Activated naive CD4-positive, alpha-beta T cell treated with anti-CD3 and anti-CD28 coated beads, Interleukin-2, amount 10 ng/mL, durations not matched to agents 7 days and 5 days (primary cell): ENCODE results near the gene EIF3D.

Source experiments
- CTCF ChIA-PET: fragments of 350-600 bp; sonication (Branson Sonifier 250); formaldehyde crosslinking; loops from one replicate; lab custom pipeline; 2021; ENCODE audit warnings: antibody characterized with exemption; lab: Charles Lee
- DNase-seq: peaks from one replicate; pipeline ENCODE4 v3.0.0-alpha.2; 2020
- H3K27ac Mint-ChIP-seq: one replicate; pipeline ENCODE4 v1.8.0; 2021; ENCODE audit warnings: mild to moderate bottlenecking, moderate library complexity, mixed read lengths
- H3K27me3 Mint-ChIP-seq: one replicate; pipeline ENCODE4 v1.8.0; 2021; ENCODE audit warnings: mild to moderate bottlenecking, mixed read lengths
- H3K36me3 Mint-ChIP-seq: one replicate; pipeline ENCODE4 v1.8.0; 2021; ENCODE audit warnings: mixed read lengths
- H3K4me1 Mint-ChIP-seq: one replicate; pipeline ENCODE4 v1.8.0; 2021; ENCODE audit warnings: mixed read lengths
- H3K4me3 Mint-ChIP-seq: one replicate; pipeline ENCODE4 v1.8.0; 2021; ENCODE audit warnings: mild to moderate bottlenecking, moderate library complexity, mixed read lengths
- H3K9me3 Mint-ChIP-seq: one replicate; pipeline ENCODE4 v1.8.0; 2021; ENCODE audit warnings: mixed read lengths

Gene EIF3D

DNA sequence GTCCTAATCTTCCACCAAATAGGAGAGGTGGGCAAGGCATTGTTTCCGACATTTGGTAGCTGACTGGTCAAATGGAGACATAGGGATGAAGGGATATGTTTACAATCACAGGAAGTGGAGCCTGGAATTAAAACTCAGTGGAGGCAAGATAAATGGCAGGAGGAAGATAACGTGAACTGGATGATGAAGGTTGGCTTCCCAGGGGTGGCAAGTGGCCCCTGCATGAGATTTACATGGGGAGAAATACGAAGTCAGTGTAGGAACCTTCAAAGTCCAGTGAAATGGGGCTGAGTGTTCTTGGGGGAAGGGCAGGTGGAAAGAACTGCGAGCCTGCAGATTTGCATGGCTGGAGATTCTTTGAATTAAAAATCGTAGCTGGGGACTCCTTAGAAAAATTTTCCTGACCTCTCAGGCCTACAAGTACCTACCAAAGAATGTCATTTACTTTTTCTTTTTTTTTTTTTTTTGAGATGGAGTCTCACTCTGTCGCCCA is 21.4 kb downstream of the EIF3D start:
- H3K4me3 Mint-ChIP-seq = peak overlapping the region; percentile 62
- H3K27ac Mint-ChIP-seq = no peak overlapping the region
- H3K27me3 Mint-ChIP-seq = no peaks in the 10 kb centered on the region
- no peaks in the 10 kb centered on the region for H3K9me3 Mint-ChIP-seq
- H3K4me1 Mint-ChIP-seq = peaks cover 35% of the 10 kb centered on the region
- DNase-seq = no peak
- H3K36me3 Mint-ChIP-seq = peaks cover 22% of the 10 kb centered on the region
- CTCF ChIA-PET = interaction anchor here (1.0 kb wide), 1 partner anchor 313 kb away, joined by 3 read pairs; no protein-coding TSS in a partner anchor

DNA sequence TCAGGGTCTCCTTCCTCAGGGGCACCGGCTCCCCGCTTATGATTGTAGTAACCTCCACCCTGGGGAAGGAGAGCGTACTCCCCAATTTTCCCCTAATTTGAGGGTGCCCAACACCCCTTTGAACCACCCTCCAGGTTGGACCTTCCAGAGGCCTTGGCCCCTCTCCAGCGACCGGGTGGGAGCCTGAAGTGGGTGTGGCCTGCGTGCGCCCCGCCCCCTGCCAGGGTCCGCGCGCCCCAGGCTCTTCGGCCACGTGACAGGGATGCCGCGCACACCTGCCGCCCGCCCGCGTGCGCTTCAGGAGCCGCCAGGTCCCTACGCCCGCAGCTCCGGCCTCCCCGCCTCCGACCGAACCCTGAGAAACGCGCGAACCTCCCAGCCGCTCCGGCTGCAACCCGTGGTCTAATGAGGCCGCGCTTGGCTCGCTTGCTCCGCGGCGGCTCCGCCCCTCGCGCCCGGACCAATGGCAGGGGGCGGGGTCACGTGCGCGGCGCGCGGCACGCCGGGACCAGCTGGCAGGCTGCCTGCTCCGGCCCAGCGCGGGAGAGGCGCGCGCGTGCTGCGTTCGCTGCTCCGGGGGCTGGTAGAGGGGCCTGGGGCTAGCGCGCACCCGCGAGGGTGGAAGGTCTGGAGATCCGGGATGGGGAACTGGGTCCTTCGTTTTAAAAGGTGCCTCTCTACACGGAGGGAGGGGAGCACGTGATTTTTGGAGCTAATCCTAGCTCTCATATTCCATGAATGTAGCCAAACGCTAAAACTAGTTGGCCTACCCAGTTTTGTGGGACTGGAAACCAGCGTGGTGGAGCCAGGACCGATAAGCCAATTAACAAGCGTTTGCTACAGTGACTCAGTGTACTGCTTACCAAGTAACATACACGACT is 22.1 kb downstream of the EIF3D start, which contains the start of gene FOXRED2:
Gene FOXRED2 (minus strand): TSS at position 404 of the 881 bp plus-strand sequence. CDS start 618 bp downstream, outside the sequence.
- Mint-ChIP-seq H3K27me3 (no peaks in the 10 kb centered on the region), H3K36me3 (peaks cover 17% of the 10 kb centered on the region), H3K9me3 (no peaks in the 10 kb centered on the region), H3K4me1 (peaks cover 35% of the 10 kb centered on the region), H3K4me3 (peak within 1 kb of the TSS; percentile 71), H3K27ac (peak within 1 kb of the TSS; percentile 66)
- CTCF ChIA-PET = interaction anchor here (1.0 kb wide), 1 partner anchor 312 kb away, joined by 3 read pairs; no protein-coding TSS in a partner anchor
- DNase-seq = peak; percentile 94

DNA sequence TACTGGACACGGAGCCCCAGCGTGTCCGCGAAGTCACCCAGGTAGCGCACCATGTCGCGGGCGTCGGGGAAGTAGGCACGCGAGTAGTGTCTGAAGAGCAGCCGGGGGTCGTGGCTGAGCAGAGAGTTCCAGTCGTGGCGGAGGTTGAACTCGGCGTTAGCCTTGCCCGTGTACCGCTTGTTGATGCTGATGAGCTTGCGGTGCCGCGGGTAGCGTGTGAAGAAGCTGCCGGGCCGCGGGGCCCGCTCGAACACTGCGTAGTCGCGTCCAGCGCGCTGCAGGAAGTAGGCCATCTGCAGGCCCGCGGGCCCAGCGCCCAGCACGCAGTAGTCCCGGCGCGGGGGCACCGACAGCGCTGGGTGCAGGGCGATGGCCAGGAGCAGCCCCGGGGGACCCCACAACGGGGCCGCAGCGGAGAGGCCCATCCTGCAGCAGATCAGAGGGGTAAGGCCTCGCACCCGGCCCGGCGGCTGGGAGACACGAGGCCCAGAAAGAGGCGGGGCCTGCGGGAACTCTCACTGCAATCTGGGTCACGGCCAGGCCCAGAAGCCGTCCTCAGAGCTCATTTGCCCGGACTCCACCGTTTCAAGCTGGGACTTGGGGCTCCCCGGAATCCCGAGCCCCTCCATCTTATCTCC is 22.8 kb downstream of the EIF3D start:
- H3K27me3 Mint-ChIP-seq = no peaks in the 10 kb centered on the region
- CTCF ChIA-PET = no interaction called here
- H3K4me1 Mint-ChIP-seq = peaks cover 34% of the 10 kb centered on the region
- no peaks in the 10 kb centered on the region for H3K9me3 Mint-ChIP-seq
- no peak overlapping the region for H3K27ac Mint-ChIP-seq
- peak overlapping the region; percentile 71 for H3K4me3 Mint-ChIP-seq
- H3K36me3 Mint-ChIP-seq = peaks cover 11% of the 10 kb centered on the region
- DNase-seq = no peak

DNA sequence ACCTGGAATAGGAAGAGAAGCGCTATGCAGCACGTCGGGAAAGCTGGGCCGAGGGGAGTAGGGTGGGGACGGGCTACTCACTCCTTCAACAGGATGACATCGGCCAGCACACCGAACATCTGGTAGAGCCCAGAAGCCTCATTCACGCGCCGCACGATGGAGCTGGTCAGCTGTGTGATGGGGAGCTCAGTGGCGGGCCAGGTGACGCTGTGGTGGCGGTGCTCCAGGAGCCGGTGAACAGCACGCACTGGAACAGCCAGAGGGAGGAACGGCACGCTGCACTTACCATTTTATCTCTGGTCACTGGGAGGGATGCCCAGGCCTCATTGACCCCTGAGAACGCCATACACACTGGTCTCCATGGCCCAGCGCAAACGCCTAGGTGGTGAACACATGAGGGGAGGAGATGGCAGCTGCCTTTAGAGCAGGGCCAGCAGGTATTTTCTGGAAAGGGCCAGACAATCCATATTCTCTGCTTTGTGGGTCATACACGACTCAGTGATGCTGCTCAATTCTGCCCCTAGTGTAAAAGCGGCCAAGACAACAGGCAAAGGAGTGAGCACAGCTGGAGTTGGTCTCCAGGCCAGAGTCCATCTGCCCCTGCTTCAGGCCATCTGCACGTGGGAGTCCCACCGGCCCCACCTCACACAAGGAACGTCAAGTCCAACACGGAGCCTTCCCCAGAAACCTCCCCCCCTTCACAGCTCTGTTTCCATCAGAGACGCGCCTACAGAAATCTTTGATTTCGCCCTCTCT is 30.9 kb downstream of the EIF3D start:
- no peak for DNase-seq
- Mint-ChIP-seq H3K4me3 (no peak overlapping the region), H3K4me1 (peaks cover 12% of the 10 kb centered on the region), H3K36me3 (peaks cover 11% of the 10 kb centered on the region), H3K9me3 (no peaks in the 10 kb centered on the region), H3K27me3 (no peaks in the 10 kb centered on the region), H3K27ac (no peak overlapping the region)
- CTCF ChIA-PET = interaction anchor here (1.5 kb wide), 1 partner anchor 12 kb away, joined by 4 read pairs; no protein-coding TSS in a partner anchor

DNA sequence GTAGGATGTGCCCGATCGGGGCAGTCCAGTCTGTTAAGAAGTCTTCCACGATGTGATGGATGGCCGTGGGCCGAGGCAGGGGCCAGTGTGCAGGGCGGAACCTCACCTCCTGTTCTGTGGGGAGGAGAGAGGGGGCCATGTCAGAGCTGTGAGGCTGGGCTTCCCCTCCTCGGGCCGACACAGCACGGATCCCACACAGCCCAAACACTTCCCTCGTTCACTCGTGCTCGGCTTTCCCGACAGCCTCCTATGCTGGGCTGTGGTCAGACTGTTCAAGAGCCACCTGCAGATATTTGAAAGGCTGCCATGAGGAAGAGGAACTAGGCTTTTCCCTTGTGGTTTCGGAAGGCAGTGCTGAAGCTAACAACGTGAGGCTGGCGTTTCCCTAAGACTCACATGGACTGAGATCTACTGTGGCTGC is 35.3 kb downstream of the EIF3D start:
- Mint-ChIP-seq H3K4me1 (peaks cover 14% of the 10 kb centered on the region), H3K4me3 (no peak overlapping the region), H3K36me3 (peaks cover 22% of the 10 kb centered on the region), H3K27me3 (no peaks in the 10 kb centered on the region), H3K27ac (no peak overlapping the region), H3K9me3 (no peaks in the 10 kb centered on the region)
- no peak for DNase-seq
- CTCF ChIA-PET = interaction anchor here (1.0 to 1.6 kb wide), 2 partner anchors 17 to 215 kb away, joined by 3 to 4 read pairs; no protein-coding TSS in a partner anchor

DNA sequence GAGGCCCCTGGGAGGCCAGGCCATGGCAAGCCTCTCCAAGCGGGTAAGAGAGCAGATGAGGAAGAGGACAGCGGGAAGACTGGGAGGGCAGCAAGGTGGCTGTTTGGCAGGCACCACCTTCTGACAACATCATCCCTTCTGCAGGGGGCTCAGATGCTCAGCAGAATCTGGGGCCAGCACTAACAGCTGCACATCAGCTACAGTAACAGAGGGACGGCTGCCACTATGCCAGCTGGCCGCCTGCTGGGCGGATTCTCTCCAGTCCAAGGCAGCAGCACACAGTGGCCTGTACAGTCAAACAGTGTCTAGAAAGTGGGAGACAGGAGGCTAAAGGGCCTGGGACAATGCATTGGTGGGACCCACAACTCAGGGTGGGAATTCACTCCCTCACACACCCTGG is 36.9 kb downstream of the EIF3D start:
- peaks cover 4% of the 10 kb centered on the region for H3K9me3 Mint-ChIP-seq
- no peaks in the 10 kb centered on the region for H3K27me3 Mint-ChIP-seq
- CTCF ChIA-PET = interaction anchor here (1.5 kb wide), 1 partner anchor 191 kb away, joined by 3 read pairs; no protein-coding TSS in a partner anchor
- H3K4me3 Mint-ChIP-seq = no peak overlapping the region
- peaks cover 28% of the 10 kb centered on the region for H3K36me3 Mint-ChIP-seq
- DNase-seq = no peak
- peaks cover 14% of the 10 kb centered on the region for H3K4me1 Mint-ChIP-seq
- no peak overlapping the region for H3K27ac Mint-ChIP-seq

DNA sequence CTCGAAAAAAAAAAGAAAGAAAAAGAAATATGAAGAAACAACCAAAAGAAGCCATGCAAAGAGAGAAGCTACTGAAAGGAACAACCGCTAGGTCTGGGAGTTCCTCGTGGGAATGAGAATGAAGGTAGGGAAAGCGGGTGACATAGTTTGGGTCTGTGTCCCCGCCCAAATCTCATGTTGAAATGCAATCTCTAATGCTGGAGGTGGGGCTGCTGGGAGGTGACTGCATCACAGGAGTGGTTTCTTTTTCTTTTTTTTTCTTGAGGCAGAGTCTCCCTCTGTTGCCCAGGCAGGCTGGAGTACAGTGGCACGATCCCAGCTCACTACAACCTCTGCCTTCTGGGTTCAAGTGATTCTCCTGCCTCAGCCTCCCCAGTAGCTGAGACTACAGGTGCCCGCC is 37.8 kb downstream of the EIF3D start:
- H3K4me1 Mint-ChIP-seq = peaks cover 17% of the 10 kb centered on the region
- CTCF ChIA-PET = no interaction called here
- H3K36me3 Mint-ChIP-seq = peaks cover 36% of the 10 kb centered on the region
- peaks cover 10% of the 10 kb centered on the region for H3K9me3 Mint-ChIP-seq
- no peak overlapping the region for H3K4me3 Mint-ChIP-seq
- H3K27ac Mint-ChIP-seq = no peak overlapping the region
- no peak for DNase-seq
- H3K27me3 Mint-ChIP-seq = no peaks in the 10 kb centered on the region

DNA sequence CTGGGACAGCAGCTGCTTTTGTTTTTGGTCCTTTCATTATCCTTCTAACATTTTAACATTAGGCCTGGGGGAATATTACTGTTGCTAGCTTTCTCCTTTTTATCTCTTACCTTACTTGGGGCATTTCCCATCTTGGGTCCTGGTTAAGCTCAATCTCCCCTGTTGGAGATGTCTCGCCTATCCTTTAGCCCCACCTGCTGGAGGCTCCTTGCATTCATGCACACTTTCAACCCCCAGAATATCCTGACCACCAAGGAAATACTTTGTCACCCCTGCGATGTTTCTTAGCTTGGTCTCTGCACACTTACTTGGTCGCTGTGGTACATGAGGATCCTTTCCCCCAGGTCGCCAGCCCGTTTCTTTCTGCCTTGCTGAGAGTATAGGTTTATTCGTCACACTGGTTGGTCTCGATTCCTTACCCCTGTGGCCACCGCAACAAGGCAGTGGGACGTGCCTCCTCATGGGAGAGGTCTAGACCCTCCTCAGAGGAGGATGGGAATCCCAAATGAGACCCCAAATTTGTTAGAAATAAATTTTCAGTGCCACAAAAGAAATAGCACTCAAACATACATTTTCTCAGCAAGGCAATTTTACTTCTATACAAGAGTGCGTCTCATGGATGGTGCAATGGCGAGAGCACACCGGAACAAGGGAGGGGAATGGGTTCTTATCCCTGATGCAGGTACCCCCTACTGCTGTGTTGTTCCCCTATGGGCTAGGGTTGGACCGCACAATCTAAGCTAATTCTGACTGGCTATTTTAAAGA is 42.2 kb downstream of the EIF3D start:
- no peak overlapping the region for H3K4me3 Mint-ChIP-seq
- no peak overlapping the region for H3K27ac Mint-ChIP-seq
- H3K27me3 Mint-ChIP-seq = no peaks in the 10 kb centered on the region
- DNase-seq = peak; percentile 77
- peaks cover 15% of the 10 kb centered on the region for H3K4me1 Mint-ChIP-seq
- CTCF ChIA-PET = interaction anchor here (0.6 to 1.8 kb wide), 15 partner anchors 10 to 362 kb away, joined by 3 to 9 read pairs (median 4); partner anchors contain the start of gene APOL1
- peaks cover 21% of the 10 kb centered on the region for H3K36me3 Mint-ChIP-seq
- peaks cover 10% of the 10 kb centered on the region for H3K9me3 Mint-ChIP-seq

DNA sequence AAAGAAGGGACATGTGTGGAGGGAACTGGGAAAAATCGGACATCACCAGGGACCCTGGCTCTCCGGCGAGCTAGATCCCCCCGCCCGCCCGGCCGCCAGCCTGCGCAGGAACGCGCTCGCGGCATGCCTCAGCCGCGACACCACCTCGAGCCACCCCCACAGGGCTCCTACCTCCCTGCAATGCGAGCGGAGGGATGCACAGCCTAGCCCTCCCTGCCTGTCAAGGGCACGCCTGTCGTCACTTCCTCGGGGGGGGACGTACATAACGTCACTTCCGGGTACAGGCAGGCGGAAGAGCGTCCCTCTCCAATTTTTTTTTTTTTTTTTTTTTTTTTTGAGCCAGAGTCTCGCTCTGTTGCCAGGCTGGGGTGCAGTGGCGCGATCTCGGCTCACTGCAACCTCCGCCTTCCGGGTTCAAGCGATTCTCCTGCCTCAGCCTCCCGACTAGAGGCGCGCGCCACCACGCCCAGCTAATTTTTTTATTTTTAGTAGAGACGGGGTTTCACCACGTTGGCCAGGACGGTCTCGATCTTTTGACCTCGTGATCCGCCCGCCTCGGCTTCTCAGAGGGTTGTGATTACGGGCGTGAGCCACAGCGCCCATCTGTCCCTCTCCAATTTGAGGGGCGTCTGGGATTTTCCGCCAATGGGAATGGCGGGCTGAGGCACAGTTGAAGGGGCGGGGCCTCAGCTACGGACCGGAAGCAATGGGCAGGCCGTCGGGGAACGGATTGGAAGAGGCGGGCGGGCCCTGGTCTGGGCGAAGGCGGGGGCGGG is 47.4 kb downstream of the EIF3D start, which contains the start of gene TXN2:
Gene TXN2 (minus strand): TSS at position 248 of the 776 bp plus-strand sequence. CDS start 803 bp downstream, outside the sequence.
- Mint-ChIP-seq H3K4me1 (peaks cover 30% of the 10 kb centered on the region), H3K9me3 (peaks cover 2% of the 10 kb centered on the region), H3K36me3 (peaks cover 23% of the 10 kb centered on the region), H3K4me3 (peak within 1 kb of the TSS; percentile 99), H3K27me3 (no peaks in the 10 kb centered on the region), H3K27ac (peak within 1 kb of the TSS; percentile 96)
- peak; percentile 98 for DNase-seq
- CTCF ChIA-PET = interaction anchor here (1.0 to 1.7 kb wide), 3 partner anchors 11 to 193 kb away, joined by 5 to 7 read pairs (median 5); no protein-coding TSS in a partner anchor

DNA sequence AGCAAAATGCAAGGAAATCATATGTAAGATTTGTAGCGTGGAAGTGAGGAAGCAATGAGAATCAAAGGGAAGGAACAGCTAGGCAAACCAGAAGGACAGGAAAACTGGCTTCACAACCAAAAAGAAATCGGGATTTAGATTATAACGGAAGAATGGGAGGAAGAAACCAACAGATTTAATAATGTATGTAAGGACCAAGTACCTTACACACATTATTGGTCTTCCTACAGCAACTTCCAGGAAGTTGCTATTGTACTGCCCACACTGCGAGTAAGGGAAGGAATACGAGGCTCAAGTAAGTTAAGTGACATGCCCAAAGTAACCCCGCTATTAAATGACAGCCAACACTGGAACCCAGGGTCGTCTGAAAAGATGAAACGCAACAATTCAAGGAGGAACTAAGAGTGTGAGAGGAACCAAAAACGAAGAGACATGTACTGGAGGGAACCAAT is 48.0 kb downstream of the EIF3D start:
- Mint-ChIP-seq H3K4me1 (peaks cover 28% of the 10 kb centered on the region), H3K27ac (peak overlapping the region; percentile 96), H3K9me3 (no peaks in the 10 kb centered on the region), H3K36me3 (peaks cover 23% of the 10 kb centered on the region), H3K27me3 (no peaks in the 10 kb centered on the region), H3K4me3 (peak overlapping the region; percentile 99)
- CTCF ChIA-PET = interaction anchor here (1.7 kb wide), 1 partner anchor 10 kb away, joined by 7 read pairs; no protein-coding TSS in a partner anchor
- no peak for DNase-seq

DNA sequence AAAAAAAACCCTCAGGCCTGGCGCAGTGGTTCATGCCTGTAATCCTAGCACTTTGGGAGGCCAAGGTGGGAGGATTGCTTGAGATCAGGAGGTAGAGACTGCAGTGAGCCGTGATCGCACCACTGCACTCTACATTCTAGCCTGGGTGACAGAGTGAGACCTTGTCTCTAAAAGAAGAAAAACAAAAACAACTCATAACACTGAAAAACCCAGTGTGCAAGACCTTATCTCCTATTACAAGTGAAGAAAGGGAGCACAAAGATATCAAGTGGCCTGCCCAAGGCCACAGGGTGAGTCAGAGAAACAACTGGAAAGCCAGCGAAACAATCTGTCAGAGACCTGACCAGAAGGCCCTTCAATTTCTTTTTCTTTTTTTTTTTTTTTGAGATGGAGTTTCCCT is 50.0 kb downstream of the EIF3D start:
- H3K4me1 Mint-ChIP-seq = peaks cover 31% of the 10 kb centered on the region

DNA sequence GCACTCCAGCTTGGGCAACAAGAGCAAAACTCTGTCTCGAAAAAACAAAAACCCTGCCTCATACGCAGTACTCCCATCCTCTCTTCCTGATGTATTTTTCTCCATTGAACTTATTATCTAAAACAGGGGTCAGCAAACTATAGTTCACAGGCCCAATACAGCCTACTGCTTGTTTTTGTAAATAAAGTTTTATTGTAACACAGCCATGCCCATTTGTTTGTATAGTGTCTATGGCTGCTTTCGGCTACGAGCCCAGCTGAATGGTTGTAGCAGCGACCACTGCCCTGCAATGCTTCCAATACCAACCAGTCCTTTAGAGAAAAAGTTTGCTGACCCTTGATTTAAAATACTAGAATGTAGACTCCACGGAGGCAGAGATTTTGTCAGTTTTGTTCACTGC is 53.6 kb downstream of the EIF3D start:
- peaks cover 15% of the 10 kb centered on the region for H3K4me1 Mint-ChIP-seq
- H3K27me3 Mint-ChIP-seq = no peaks in the 10 kb centered on the region
- peak overlapping the region; percentile 9 for H3K27ac Mint-ChIP-seq
- no peak for DNase-seq
- H3K4me3 Mint-ChIP-seq = no peak overlapping the region
- CTCF ChIA-PET = interaction anchor here (3.1 kb wide), 1 partner anchor 175 kb away, joined by 8 read pairs; no protein-coding TSS in a partner anchor
- peaks cover 48% of the 10 kb centered on the region for H3K36me3 Mint-ChIP-seq
- H3K9me3 Mint-ChIP-seq = no peaks in the 10 kb centered on the region

More for the DNA sequence above, 50.0 kb downstream of the EIF3D start:
- H3K27ac Mint-ChIP-seq = no peak overlapping the region
- H3K4me3 Mint-ChIP-seq = no peak overlapping the region
- CTCF ChIA-PET = no interaction called here
- DNase-seq = no peak
- H3K27me3 Mint-ChIP-seq = no peaks in the 10 kb centered on the region
- peaks cover 39% of the 10 kb centered on the region for H3K36me3 Mint-ChIP-seq
- H3K9me3 Mint-ChIP-seq = no peaks in the 10 kb centered on the region
